ENCODE data around the gene UCHL5. TPM values are rescaled to one million over a fixed set of nuclear protein-coding genes. Genes with fewer than 3 reads are reported as not detected.

Gene UCHL5
- total RNA-seq, 1 experiment from 2014 or later: 42.1 TPM

DNA sequence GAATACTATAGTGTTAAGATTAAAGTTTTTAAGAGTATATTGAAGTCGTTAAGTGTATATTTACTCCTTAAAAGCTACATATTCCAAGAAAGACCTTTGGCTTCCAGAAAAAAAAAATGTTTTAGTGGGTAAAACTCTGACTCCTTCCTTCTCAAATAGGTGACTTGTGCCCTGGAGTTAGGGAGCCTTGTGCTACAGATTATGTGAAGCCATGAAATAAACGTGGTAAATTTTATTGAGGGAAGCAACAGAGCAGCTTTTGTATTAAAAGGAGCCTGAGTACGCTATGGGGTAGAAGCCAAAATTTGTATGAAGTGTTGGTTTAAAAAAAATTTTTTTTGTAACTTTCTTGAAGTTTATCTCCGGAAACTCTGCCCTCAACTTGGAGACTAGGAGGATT lies 1.2 kb upstream of the UCHL5 start:
- no peak overlapping the region for H3K23ac ChIP-seq (ENCODE audit: insufficient read length, low read depth, low read length)
- H3K14ac ChIP-seq (ENCODE audit: insufficient read depth, low read length): no peak overlapping the region
- H3K9me3 Mint-ChIP-seq: peaks cover 2 to 3% of the 10 kb centered on the region in 2 experiments; a peak in 1 of 5 replicates
- H4K8ac ChIP-seq (replicated peaks; ENCODE audit: insufficient read length, low read depth, low read length): no peak overlapping the region
- H2BK20ac ChIP-seq (ENCODE audit: low read depth, low read length, poor library complexity, severe bottlenecking): no peak overlapping the region
- no peak overlapping the region for H2AK5ac ChIP-seq (ENCODE audit: insufficient read length, low read length)
- no peak overlapping the region for H2BK5ac ChIP-seq (ENCODE audit: insufficient read length, low read length)
- peaks cover 27% of the 10 kb centered on the region; the same call in 1 of the 2 replicates for H3K79me2 ChIP-seq (ENCODE audit: insufficient read depth, low read length)
- no peaks in the 10 kb centered on the region for H3K27me3 ChIP-seq (ENCODE audit: insufficient read depth, low read length)
- H3K4ac ChIP-seq (ENCODE audit: low read depth, low read length): no peak overlapping the region
- H3T11ph ChIP-seq (ENCODE audit: low read length): no peak overlapping the region
- H4K20me1 ChIP-seq (ENCODE audit: control insufficient read depth, insufficient read depth, insufficient read length): no peaks in the 10 kb centered on the region
- H2BK15ac ChIP-seq (ENCODE audit: low read depth, low read length): no peak overlapping the region
- H3K4me1 ChIP-seq (ENCODE audit: insufficient read depth, low read length): no peaks in the 10 kb centered on the region; the same call in 1 of the 2 replicates
- no peak overlapping the region for H4K5ac ChIP-seq (ENCODE audit: insufficient read length, low read depth, low read length)
- H2BK12ac ChIP-seq (ENCODE audit: insufficient read length, low read depth, low read length): no peak overlapping the region
- no peaks in the 10 kb centered on the region for H3K79me1 ChIP-seq (ENCODE audit: insufficient read depth, low read depth, low read length, poor library complexity, severe bottlenecking)
- H3K9ac ChIP-seq (ENCODE audit: extremely low read depth, insufficient read length, low read length): peak overlapping the region; percentile 94
- no peak overlapping the region for H3K56ac ChIP-seq (ENCODE audit: insufficient read length, low read depth, low read length)
- no peak overlapping the region for H4K91ac ChIP-seq (ENCODE audit: insufficient read length, low read depth, low read length)
- H3K27ac Mint-ChIP-seq: peak overlapping the region in 1 of 3 experiments; percentile 95; a peak in 3 of 7 replicates
- no CpG with 5 or more reads among the region's 4 CpGs for WGBS (ENCODE audit: extremely low coverage, insufficient read length, low lambda C conversion rate)
- H3K9me3 ChIP-seq (ENCODE audit: control insufficient read depth, low read depth, low read length): no peaks in the 10 kb centered on the region
- no peak overlapping the region for H2AFZ ChIP-seq (ENCODE audit: low read length)
- H3K36me3 Mint-ChIP-seq (ENCODE audit: insufficient read depth in 1 of 3, low read depth in 3 of 3): peaks cover 0 to 12% (median 6%) of the 10 kb centered on the region in 3 experiments; a peak in 5 of 7 replicates
- no peak overlapping the region for H3K18ac ChIP-seq (ENCODE audit: insufficient read length, low read depth, low read length)
- DNase-seq: no peak
- TF ChIP-seq, protein P1, sequence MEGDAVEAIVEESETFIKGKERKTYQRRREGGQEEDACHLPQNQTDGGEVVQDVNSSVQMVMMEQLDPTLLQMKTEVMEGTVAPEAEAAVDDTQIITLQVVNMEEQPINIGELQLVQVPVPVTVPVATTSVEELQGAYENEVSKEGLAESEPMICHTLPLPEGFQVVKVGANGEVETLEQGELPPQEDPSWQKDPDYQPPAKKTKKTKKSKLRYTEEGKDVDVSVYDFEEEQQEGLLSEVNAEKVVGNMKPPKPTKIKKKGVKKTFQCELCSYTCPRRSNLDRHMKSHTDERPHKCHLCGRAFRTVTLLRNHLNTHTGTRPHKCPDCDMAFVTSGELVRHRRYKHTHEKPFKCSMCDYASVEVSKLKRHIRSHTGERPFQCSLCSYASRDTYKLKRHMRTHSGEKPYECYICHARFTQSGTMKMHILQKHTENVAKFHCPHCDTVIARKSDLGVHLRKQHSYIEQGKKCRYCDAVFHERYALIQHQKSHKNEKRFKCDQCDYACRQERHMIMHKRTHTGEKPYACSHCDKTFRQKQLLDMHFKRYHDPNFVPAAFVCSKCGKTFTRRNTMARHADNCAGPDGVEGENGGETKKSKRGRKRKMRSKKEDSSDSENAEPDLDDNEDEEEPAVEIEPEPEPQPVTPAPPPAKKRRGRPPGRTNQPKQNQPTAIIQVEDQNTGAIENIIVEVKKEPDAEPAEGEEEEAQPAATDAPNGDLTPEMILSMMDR (conservative IDR thresholded peaks at IDR 0.05): no peak
- peak overlapping the region; percentile 88 for H3K27ac ChIP-seq (ENCODE audit: insufficient read length, low read depth, low read length)
- peak overlapping the region; percentile 95 for H3K4me2 ChIP-seq (ENCODE audit: insufficient read depth, insufficient read length, low read length)
- peaks cover 12% of the 10 kb centered on the region for H3K23me2 ChIP-seq (ENCODE audit: insufficient read length, low read depth, low read length, poor library complexity, severe bottlenecking)
- peak overlapping the region; percentile 85 to 99 for H3K4me3 Mint-ChIP-seq
- H3K4me1 Mint-ChIP-seq: peaks cover 20 to 26% of the 10 kb centered on the region in 2 experiments
- no peaks in the 10 kb centered on the region for H3K27me3 Mint-ChIP-seq (ENCODE audit: low read depth)
- no peak overlapping the region for H2BK120ac ChIP-seq (ENCODE audit: low read depth, low read length, poor library complexity, severe bottlenecking)

Data from H9 (cell line).